Loucy (cell line): ENCODE results near the gene POLRMT.

Experiments
- EZH2phosphoT487 ChIP-seq: fragments of 200-600 bp; IDR thresholded peaks from 2 replicates; pipeline ENCODE4 v1.6.1; 2018; ENCODE audit warnings: antibody characterized with exemption, mild to moderate bottlenecking, moderate library complexity, borderline replicate concordance
- TF ChIP-seq, protein P1 (sequence below): fragments of 200-600 bp; sonication (generic); conservative IDR thresholded peaks from 2 replicates; pipeline ENCODE4 v1.5.1; 2014; ENCODE audit warnings: mild to moderate bottlenecking, antibody characterized with exemption, low read length

DNA sequence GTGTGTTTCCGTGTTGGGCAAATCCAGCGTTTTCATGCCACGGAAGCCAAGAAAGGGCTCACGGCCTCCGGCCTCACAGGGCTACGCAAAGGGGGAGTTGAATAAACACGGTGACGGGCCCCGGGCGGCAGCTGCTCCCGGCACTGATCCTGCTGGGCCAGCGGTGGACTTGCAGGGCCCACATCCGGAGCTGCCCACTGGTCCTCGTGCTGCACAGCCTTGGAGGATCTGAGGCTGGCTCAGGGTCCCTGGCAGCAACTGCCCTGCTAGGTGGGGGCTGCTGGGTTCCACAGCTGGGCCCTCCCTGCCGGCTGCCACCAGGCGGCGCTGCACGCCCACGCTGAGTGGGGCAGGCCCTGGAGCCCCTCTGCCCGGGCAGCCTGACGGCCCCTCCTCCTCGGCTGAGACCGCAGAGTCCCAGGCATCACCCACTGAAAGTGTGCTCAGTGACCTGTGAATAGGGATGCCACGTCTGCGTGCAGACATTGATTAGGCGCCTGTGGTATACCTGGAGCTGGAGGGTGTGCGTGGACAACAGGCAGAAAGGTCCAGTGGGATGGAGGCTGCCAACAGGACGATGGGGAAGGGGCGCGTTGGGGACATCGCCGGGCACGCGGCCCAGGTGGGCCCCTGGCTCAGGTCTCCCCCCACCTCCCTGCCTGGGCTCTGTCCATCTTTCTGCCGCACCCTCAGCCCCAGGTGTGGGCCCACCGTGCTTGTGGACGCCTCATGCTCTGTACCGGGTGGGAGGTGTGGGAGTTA lies 48.9 kb downstream of the POLRMT start:
- TF ChIP-seq, protein P1, sequence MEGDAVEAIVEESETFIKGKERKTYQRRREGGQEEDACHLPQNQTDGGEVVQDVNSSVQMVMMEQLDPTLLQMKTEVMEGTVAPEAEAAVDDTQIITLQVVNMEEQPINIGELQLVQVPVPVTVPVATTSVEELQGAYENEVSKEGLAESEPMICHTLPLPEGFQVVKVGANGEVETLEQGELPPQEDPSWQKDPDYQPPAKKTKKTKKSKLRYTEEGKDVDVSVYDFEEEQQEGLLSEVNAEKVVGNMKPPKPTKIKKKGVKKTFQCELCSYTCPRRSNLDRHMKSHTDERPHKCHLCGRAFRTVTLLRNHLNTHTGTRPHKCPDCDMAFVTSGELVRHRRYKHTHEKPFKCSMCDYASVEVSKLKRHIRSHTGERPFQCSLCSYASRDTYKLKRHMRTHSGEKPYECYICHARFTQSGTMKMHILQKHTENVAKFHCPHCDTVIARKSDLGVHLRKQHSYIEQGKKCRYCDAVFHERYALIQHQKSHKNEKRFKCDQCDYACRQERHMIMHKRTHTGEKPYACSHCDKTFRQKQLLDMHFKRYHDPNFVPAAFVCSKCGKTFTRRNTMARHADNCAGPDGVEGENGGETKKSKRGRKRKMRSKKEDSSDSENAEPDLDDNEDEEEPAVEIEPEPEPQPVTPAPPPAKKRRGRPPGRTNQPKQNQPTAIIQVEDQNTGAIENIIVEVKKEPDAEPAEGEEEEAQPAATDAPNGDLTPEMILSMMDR: peak; percentile 87
- TF ChIP-seq EZH2phosphoT487: no peak
